ENCODE results near the gene SLC25A19. TPM values are rescaled to one million over a fixed set of nuclear protein-coding genes. Genes with fewer than 3 reads are reported as not detected.

The SLC25A19 gene
- total RNA-seq (2014; rRNA removed; shearing (Covaris generic); ENCODE audit: low replicate concordance), result 17.8 and 21.7 TPM in 2 replicates

GRCh38 chr17:75289115-75289831, at the start of gene SLC25A19:
Gene SLC25A19, minus strand, starts transcription at chr17:75289433. Its CDS starts 2,669 bp downstream, at chr17:75286764.
- Histone ChIP-seq H3K4me3 (peak within 1 kb of the TSS; percentile 68), H3K27me3 (no peaks in the 10 kb centered on the region)
- DNase-seq, result peak; percentile 100

GRCh38 chr17:75338335-75338734, 49.1 kb upstream of the SLC25A19 start:
- no peaks in the 10 kb centered on the region for H3K27me3 ChIP-seq
- no peaks in the 10 kb centered on the region for H3K36me3 ChIP-seq
- no peak for DNase-seq
- no peak overlapping the region for H3K4me3 ChIP-seq
- H3K9me3 ChIP-seq, result no peaks in the 10 kb centered on the region

More at GRCh38 chr17:75289115-75289831, at the start of gene SLC25A19:
- H3K36me3 ChIP-seq, result peaks cover 26% of the 10 kb centered on the region
- no peaks in the 10 kb centered on the region for H3K9me3 ChIP-seq

GRCh38 chr17:75335315-75335714, 46.1 kb upstream of the SLC25A19 start:
- H3K9me3 ChIP-seq, result no peaks in the 10 kb centered on the region

GRCh38 chr17:75334723-75335122, 45.5 kb upstream of the SLC25A19 start:
- Histone ChIP-seq H3K36me3 (peaks cover 5% of the 10 kb centered on the region), H3K4me3 (no peak overlapping the region), H3K9me3 (no peaks in the 10 kb centered on the region), H3K27me3 (no peaks in the 10 kb centered on the region)
- no peak for DNase-seq

More at GRCh38 chr17:75335315-75335714, 46.1 kb upstream of the SLC25A19 start:
- Histone ChIP-seq H3K27me3 (no peaks in the 10 kb centered on the region), H3K36me3 (peaks cover 5% of the 10 kb centered on the region), H3K4me3 (no peak overlapping the region)
- no peak for DNase-seq

GRCh38 chr17:75331671-75332070, 42.4 kb upstream of the SLC25A19 start:
- H3K36me3 ChIP-seq, result peaks cover 5% of the 10 kb centered on the region
- H3K9me3 ChIP-seq, result no peaks in the 10 kb centered on the region
- H3K4me3 ChIP-seq, result no peak overlapping the region
- DNase-seq, result no peak
- H3K27me3 ChIP-seq, result no peaks in the 10 kb centered on the region

- no peak for DNase-seq
- Histone ChIP-seq H3K4me3 (no peak overlapping the region), H3K36me3 (peaks cover 21% of the 10 kb centered on the region), H3K9me3 (no peaks in the 10 kb centered on the region), H3K27me3 (no peaks in the 10 kb centered on the region)
Measured at GRCh38 chr17:75327757-75328156, 38.5 kb upstream of the SLC25A19 start.

- Histone ChIP-seq H3K36me3 (peaks cover 35% of the 10 kb centered on the region), H3K27me3 (no peaks in the 10 kb centered on the region), H3K9me3 (no peaks in the 10 kb centered on the region), H3K4me3 (no peak overlapping the region)
- no peak for DNase-seq
Measured at GRCh38 chr17:75326226-75326848, 37.1 kb upstream of the SLC25A19 start.

- no peaks in the 10 kb centered on the region for H3K9me3 ChIP-seq
- H3K27me3 ChIP-seq, result no peaks in the 10 kb centered on the region
- peaks cover 34% of the 10 kb centered on the region for H3K36me3 ChIP-seq
- DNase-seq, result no peak
- H3K4me3 ChIP-seq, result no peak overlapping the region
Measured at GRCh38 chr17:75325827-75326225, 36.6 kb upstream of the SLC25A19 start.

- Histone ChIP-seq H3K4me3 (no peak overlapping the region), H3K27me3 (no peaks in the 10 kb centered on the region), H3K9me3 (no peaks in the 10 kb centered on the region), H3K36me3 (peaks cover 38% of the 10 kb centered on the region)
- DNase-seq, result no peak
Measured at GRCh38 chr17:75325348-75325747, 36.1 kb upstream of the SLC25A19 start.

GRCh38 chr17:75321506-75321905, 32.3 kb upstream of the SLC25A19 start:
- no peak overlapping the region for H3K4me3 ChIP-seq
- peaks cover 61% of the 10 kb centered on the region for H3K36me3 ChIP-seq
- DNase-seq, result no peak
- no peaks in the 10 kb centered on the region for H3K9me3 ChIP-seq
- no peaks in the 10 kb centered on the region for H3K27me3 ChIP-seq

GRCh38 chr17:75319904-75320691, 30.9 kb upstream of the SLC25A19 start:
- H3K36me3 ChIP-seq, result peaks cover 54% of the 10 kb centered on the region
- no peak for DNase-seq
- no peaks in the 10 kb centered on the region for H3K27me3 ChIP-seq

GRCh38 chr17:75318615-75319222, 29.5 kb upstream of the SLC25A19 start:
- DNase-seq, result no peak
- Histone ChIP-seq H3K27me3 (no peaks in the 10 kb centered on the region), H3K9me3 (no peaks in the 10 kb centered on the region), H3K4me3 (no peak overlapping the region), H3K36me3 (peaks cover 51% of the 10 kb centered on the region)

More at GRCh38 chr17:75319904-75320691, 30.9 kb upstream of the SLC25A19 start:
- Histone ChIP-seq H3K9me3 (no peaks in the 10 kb centered on the region), H3K4me3 (no peak overlapping the region)

GRCh38 chr17:75318211-75318610, 29.0 kb upstream of the SLC25A19 start:
- H3K9me3 ChIP-seq, result no peaks in the 10 kb centered on the region
- no peak overlapping the region for H3K4me3 ChIP-seq
- no peaks in the 10 kb centered on the region for H3K27me3 ChIP-seq
- peaks cover 47% of the 10 kb centered on the region for H3K36me3 ChIP-seq
- no peak for DNase-seq

- H3K4me3 ChIP-seq, result no peak overlapping the region
- H3K27me3 ChIP-seq, result no peaks in the 10 kb centered on the region
- no peak for DNase-seq
- no peaks in the 10 kb centered on the region for H3K9me3 ChIP-seq
- H3K36me3 ChIP-seq, result peaks cover 44% of the 10 kb centered on the region
Measured at GRCh38 chr17:75317671-75318070, 28.4 kb upstream of the SLC25A19 start.

- H3K4me3 ChIP-seq, result no peak overlapping the region
- no peak for DNase-seq
- no peaks in the 10 kb centered on the region for H3K9me3 ChIP-seq
- peaks cover 30% of the 10 kb centered on the region for H3K36me3 ChIP-seq
- H3K27me3 ChIP-seq, result no peaks in the 10 kb centered on the region
Measured at GRCh38 chr17:75316253-75316652, 27.0 kb upstream of the SLC25A19 start.

GRCh38 chr17:75315541-75316243, 26.5 kb upstream of the SLC25A19 start:
- H3K36me3 ChIP-seq, result peaks cover 27% of the 10 kb centered on the region
- H3K4me3 ChIP-seq, result no peak overlapping the region
- DNase-seq, result no peak
- no peaks in the 10 kb centered on the region for H3K27me3 ChIP-seq
- H3K9me3 ChIP-seq, result no peaks in the 10 kb centered on the region

Data from MG63 (cell line).